ENCODE data around the gene NUSAP1. TPM values are rescaled to one million over a fixed set of nuclear protein-coding genes. Genes with fewer than 3 reads are reported as not detected.
"Not testable (repeated sequence)": the region's sequence is repeated elsewhere in the genome, so short reads cannot be mapped to it uniquely, and the experiment has no call there.

NUSAP1 gene, protein sequence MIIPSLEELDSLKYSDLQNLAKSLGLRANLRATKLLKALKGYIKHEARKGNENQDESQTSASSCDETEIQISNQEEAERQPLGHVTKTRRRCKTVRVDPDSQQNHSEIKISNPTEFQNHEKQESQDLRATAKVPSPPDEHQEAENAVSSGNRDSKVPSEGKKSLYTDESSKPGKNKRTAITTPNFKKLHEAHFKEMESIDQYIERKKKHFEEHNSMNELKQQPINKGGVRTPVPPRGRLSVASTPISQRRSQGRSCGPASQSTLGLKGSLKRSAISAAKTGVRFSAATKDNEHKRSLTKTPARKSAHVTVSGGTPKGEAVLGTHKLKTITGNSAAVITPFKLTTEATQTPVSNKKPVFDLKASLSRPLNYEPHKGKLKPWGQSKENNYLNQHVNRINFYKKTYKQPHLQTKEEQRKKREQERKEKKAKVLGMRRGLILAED
- 10 to 100 TPM in 2 of 4 donors, 1 to 10 TPM in 2; 4.6 to 37.2 (median 19.9) TPM for polyA plus RNA-seq
- long read RNA-seq, donor 1, result 0 reads
- long read RNA-seq, donor 2, result 0 reads
- long read RNA-seq, donor 3, partial matches to known transcripts, result 0 of 4 reads
- long read RNA-seq, donor 3, other reads (novel, unspliced or antisense), result 0 of 4 reads
- long read RNA-seq, donor 4, result 0 reads
- long read RNA-seq, donor 5, partial matches to known transcripts, result 0 of 2 reads
- long read RNA-seq, donor 5, other reads (novel, unspliced or antisense), result 0 of 2 reads
- long read RNA-seq, donor 6, partial matches to known transcripts, result 0 of 6 reads
- long read RNA-seq, donor 6, other reads (novel, unspliced or antisense), result 0 of 6 reads
- long read RNA-seq, donor 7, transcript NUSAP1-202 (11 exons, 2,274 nt), result major isoform, 15 of 53 reads
- long read RNA-seq, donor 7, transcript NUSAP1-208 (11 exons, 1,629 nt), result minor isoform, 11 of 53 reads
- long read RNA-seq, donor 7, partial matches to known transcripts, result 20 of 53 reads
- long read RNA-seq, donor 7, other reads (novel, unspliced or antisense), result 0 of 53 reads
- long read RNA-seq, donor 8, result 0 reads
- long read RNA-seq, donor 9, partial matches to known transcripts, result 0 of 1 reads
- long read RNA-seq, donor 9, other reads (novel, unspliced or antisense), result 0 of 1 reads
- long read RNA-seq, donor 10, transcript NUSAP1-202 (11 exons, 2,274 nt), result major isoform, 7 of 20 reads
- long read RNA-seq, donor 10, partial matches to known transcripts, result 6 of 20 reads
- long read RNA-seq, donor 10, other reads (novel, unspliced or antisense), result 0 of 20 reads

DNA sequence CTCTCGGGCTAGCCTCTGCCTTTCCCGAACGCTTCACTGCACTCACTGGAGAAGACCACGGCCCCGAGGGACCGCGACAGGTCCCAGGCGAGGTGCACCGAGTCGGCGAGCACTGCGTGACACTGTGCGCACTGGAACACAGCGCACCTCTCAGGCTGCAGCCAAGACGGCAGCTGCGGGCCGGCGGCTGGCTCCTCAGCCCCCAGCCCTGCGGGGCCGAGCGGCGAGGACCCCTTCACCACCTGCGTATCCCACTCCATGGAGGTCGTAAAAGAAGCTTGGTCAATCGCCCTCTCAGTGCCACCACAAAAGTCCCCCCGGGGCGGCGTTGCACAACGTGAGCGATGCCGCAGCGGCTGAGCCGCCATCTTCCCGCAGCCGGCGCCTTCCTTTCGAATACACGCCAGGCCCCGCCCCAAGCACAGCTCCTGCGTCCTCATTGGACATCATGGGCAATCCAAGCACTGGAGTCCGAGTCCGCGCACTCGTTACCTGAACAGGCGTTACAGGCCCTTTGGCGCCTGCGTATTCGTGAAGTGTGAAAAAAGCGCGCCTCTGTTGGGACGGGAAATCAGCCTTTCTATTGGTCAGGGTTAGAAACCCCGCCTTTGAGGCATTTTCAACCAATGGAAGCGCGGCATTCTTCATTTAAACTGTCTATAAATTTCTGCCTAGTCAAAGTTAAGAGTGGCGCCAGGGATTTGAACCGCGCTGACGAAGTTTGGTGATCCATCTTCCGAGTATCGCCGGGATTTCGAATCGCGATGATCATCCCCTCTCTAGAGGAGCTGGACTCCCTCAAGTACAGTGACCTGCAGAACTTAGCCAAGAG, at the start of gene NUSAP1, which contains the start of gene OIP5:
Gene NUSAP1, plus strand, starts transcription at position 688 of the 832 bp plus-strand sequence. Its CDS starts 77 bp downstream, at position 765.
Gene OIP5, minus strand, starts transcription at position 398 of the 832 bp plus-strand sequence. Its CDS starts 30 bp downstream, at position 368.
- Histone ChIP-seq H3K36me3 (ENCODE audit: control insufficient read depth in 3 of 3, insufficient read depth in 2 of 3, low read depth in 1 of 3, low read length in 3 of 3) (peaks cover 0 to 5% (median 0%) of the 10 kb centered on the region in 3 donors), H3K4me1 (ENCODE audit: control insufficient read depth in 3 of 3, insufficient read depth in 2 of 3, low read depth in 1 of 3, low read length in 2 of 3) (peaks cover 0 to 11% (median 0%) of the 10 kb centered on the region in 3 donors), H3K27ac (ENCODE audit: low read depth in 1 of 3, low read length in 2 of 3) (peak within 1 kb of the TSS; percentile 27 to 85 (median 81)), H3K27me3 (ENCODE audit: control insufficient read depth in 3 of 3, insufficient read depth in 3 of 3, low read length in 3 of 3) (no peaks in the 10 kb centered on the region), H3K4me3 (ENCODE audit: low read depth in 1 of 3, low read length in 3 of 3) (peak within 1 kb of the TSS; percentile 72 to 75 (median 73)), H3K9me3 (ENCODE audit: control insufficient read depth in 2 of 2, insufficient read depth in 1 of 2, low read depth in 1 of 2, low read length in 1 of 2) (peaks cover 0 to 3% of the 10 kb centered on the region in 2 donors)
- FAIRE-seq, result peak; percentile 84
- peak; percentile 98 to 100 for DNase-seq
- WGBS, 3 donors, result 0% methylated on average over 59 to 64 of the region's 64 CpGs

DNA sequence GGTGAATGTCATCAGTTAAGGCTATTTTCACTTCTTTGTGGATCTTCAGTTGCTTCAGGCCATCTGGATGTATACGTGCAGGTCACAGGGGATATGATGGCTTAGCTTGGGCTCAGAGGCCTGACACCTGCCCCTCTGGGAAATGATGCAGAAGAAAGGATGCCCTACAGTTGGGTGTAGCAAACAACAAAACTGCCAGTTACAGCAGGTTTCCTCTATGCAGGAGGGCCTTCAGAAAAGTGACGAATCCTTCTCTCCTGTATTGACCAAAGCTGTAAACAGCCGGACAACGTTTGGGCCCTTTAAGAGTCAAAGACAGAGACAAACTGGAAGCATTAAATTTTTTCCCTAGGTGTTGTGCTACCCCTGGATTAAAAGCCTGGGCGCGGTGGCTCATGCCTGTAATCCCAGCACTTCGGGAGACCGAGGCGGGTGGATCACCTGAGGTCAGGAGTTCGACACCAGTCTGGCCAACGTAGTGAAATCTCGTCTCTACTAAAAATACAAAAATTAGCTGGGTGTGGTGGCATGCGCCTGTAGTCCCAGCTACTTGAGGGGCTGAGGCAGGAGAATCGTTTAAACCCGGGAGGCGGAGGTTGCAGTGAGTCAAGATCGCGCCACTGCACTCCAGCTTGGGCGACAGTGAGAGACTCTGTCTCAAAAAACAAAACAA, 49.6 kb upstream of the NUSAP1 start:
- H3K27me3 ChIP-seq (ENCODE audit: control insufficient read depth in 3 of 3, insufficient read depth in 3 of 3, low read length in 3 of 3); H3K9me3 ChIP-seq (ENCODE audit: control insufficient read depth in 2 of 2, insufficient read depth in 1 of 2, low read depth in 1 of 2, low read length in 1 of 2); FAIRE-seq: not testable (repeated sequence)
- DNase-seq, result peak in 1 of 2 donors; percentile 20
- Histone ChIP-seq H3K36me3 (ENCODE audit: control insufficient read depth in 3 of 3, insufficient read depth in 2 of 3, low read depth in 1 of 3, low read length in 3 of 3) (peaks cover 3 to 24% (median 10%) of the 10 kb centered on the region in 3 donors), H3K4me3 (ENCODE audit: low read depth in 1 of 3, low read length in 3 of 3) (peak overlapping the region in 2 of 3 donors; percentile 16 to 82), H3K4me1 (ENCODE audit: control insufficient read depth in 3 of 3, insufficient read depth in 2 of 3, low read depth in 1 of 3, low read length in 2 of 3) (peaks cover 0 to 14% (median 5%) of the 10 kb centered on the region in 3 donors), H3K27ac (ENCODE audit: low read depth in 1 of 3, low read length in 2 of 3) (peak overlapping the region; percentile 63 to 97 (median 73))
- WGBS, 3 donors, result 33 to 46% (median 34%) methylated on average over 19 of the region's 19 CpGs

DNA sequence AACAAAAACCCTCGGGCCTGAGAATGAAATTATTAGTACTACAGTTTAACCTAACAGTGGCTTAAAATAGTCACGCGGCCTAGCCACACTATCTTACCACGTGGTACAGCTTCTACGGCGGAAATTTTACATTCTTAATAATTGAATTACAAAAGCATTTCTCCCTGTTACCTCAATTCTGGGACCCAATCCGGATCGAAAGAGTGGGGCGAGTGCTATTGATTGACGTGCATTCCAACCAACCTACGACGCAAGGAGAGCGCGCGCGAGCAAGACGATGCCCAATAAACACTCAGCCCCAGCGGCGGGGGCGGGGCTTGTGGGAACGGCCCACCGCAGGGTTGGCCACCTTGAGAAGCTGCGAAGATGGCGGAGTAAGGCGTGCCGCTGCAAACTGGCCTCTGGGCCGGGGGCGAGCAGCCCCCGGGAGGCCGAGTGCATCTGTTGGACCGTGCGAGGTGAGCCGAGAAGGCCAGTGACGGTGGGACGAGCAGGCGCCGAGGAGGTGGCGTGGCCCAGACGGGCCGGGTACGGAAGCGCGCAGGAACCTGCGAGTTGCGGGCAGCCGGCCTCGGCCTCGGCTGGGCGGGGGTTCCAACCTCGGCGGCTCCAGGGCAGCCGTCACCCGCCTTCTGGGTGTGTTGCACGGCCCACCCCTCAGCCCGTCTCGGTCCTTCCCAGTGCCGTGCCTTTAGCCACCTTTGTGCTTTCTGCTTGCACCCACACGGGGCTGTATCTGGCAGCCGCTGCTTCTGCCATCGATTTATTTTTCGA, 48.8 kb upstream of the NUSAP1 start:
- Histone ChIP-seq H3K9me3 (ENCODE audit: control insufficient read depth in 2 of 2, insufficient read depth in 1 of 2, low read depth in 1 of 2, low read length in 1 of 2) (no peaks in the 10 kb centered on the region), H3K4me3 (ENCODE audit: low read depth in 1 of 3, low read length in 3 of 3) (peak overlapping the region; percentile 82 to 99 (median 93)), H3K27me3 (ENCODE audit: control insufficient read depth in 3 of 3, insufficient read depth in 3 of 3, low read length in 3 of 3) (no peaks in the 10 kb centered on the region), H3K27ac (ENCODE audit: low read depth in 1 of 3, low read length in 2 of 3) (peak overlapping the region; percentile 88 to 97 (median 91)), H3K4me1 (ENCODE audit: control insufficient read depth in 3 of 3, insufficient read depth in 2 of 3, low read depth in 1 of 3, low read length in 2 of 3) (peaks cover 0 to 14% (median 5%) of the 10 kb centered on the region in 3 donors), H3K36me3 (ENCODE audit: control insufficient read depth in 3 of 3, insufficient read depth in 2 of 3, low read depth in 1 of 3, low read length in 3 of 3) (peaks cover 6 to 24% (median 13%) of the 10 kb centered on the region in 3 donors)
- peak; percentile 99 to 100 for DNase-seq
- peak; percentile 19 for FAIRE-seq
- 0 to 1% (median 1%) methylated on average over 47 to 61 of the region's 61 CpGs for WGBS, 3 donors

DNA sequence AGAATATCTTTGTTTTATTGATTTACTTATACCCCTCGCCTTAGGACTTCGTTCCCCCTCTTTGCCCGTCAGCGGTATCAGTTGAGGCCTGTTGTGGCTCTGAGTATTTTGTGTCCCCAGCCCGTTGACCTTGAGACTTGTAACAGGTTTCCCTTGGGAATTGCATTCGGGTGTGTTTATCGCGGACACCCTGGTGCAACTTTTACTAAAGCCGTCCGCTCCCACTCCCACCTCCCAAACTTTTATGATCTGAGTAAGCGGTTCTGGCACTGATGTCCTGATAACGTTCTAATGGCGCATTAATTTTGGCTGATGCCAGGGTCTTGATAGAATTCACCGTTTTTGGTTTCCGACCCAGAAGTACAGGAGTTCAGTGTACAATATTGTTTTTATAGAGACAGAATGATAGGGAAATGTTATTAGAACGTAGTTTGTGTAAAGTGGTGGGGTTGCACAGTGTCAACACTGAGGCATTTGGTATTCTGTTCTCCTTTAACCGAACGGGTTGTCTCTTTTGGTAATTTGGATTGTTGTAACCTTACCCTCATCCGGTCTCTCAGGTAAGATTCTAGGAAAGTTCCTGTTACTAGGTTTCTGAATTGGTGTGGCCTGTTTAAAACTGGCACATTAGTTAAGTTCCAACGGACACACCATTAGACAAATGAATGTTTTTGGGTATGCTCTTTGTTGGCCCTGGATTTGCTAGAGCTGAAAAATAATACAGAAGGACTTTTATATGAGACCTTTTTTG, 48.1 kb upstream of the NUSAP1 start:
- DNase-seq, result peak in 1 of 2 donors; percentile 60
- H3K4me3 ChIP-seq (ENCODE audit: low read depth in 1 of 3, low read length in 3 of 3), result peak overlapping the region; percentile 82 to 99 (median 93)
- H3K9me3 ChIP-seq (ENCODE audit: control insufficient read depth in 2 of 2, insufficient read depth in 1 of 2, low read depth in 1 of 2, low read length in 1 of 2), result no peaks in the 10 kb centered on the region
- H3K4me1 ChIP-seq (ENCODE audit: control insufficient read depth in 3 of 3, insufficient read depth in 2 of 3, low read depth in 1 of 3, low read length in 2 of 3), result peaks cover 0 to 11% (median 5%) of the 10 kb centered on the region in 3 donors
- H3K36me3 ChIP-seq (ENCODE audit: control insufficient read depth in 3 of 3, insufficient read depth in 2 of 3, low read depth in 1 of 3, low read length in 3 of 3), result peaks cover 5 to 26% (median 13%) of the 10 kb centered on the region in 3 donors
- H3K27ac ChIP-seq (ENCODE audit: low read depth in 1 of 3, low read length in 2 of 3), result peak overlapping the region; percentile 88 to 97 (median 91)
- WGBS, 3 donors, result 0 to 1% (median 1%) methylated on average over 20 of the region's 20 CpGs
- H3K27me3 ChIP-seq (ENCODE audit: control insufficient read depth in 3 of 3, insufficient read depth in 3 of 3, low read length in 3 of 3), result no peaks in the 10 kb centered on the region
- no peak for FAIRE-seq

DNA sequence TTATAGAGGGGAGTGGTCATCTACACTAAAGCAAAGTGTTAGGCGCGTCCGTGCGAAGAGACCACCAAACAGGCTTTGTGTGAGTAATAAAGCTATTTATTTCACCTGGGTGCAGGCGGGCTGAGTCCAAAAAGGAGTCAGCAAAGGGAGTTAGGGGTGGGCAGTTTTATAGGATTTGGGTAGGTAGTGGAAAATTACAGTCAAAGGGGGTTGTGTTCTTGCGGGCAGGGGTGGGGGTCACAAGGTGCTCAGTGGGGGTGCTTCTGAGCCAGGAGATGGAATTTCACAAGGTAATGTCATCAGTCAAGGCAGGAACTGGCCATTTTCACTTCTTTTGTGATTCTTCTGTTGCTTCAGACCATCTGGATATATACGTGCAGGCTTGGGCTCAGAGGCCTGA, 47.4 kb upstream of the NUSAP1 start:
- Histone ChIP-seq H3K9me3 (ENCODE audit: control insufficient read depth in 2 of 2, insufficient read depth in 1 of 2, low read depth in 1 of 2, low read length in 1 of 2) (no peaks in the 10 kb centered on the region), H3K4me1 (ENCODE audit: control insufficient read depth in 3 of 3, insufficient read depth in 2 of 3, low read depth in 1 of 3, low read length in 2 of 3) (peaks cover 0 to 11% (median 5%) of the 10 kb centered on the region in 3 donors), H3K27me3 (ENCODE audit: control insufficient read depth in 3 of 3, insufficient read depth in 3 of 3, low read length in 3 of 3) (no peaks in the 10 kb centered on the region), H3K27ac (ENCODE audit: low read depth in 1 of 3, low read length in 2 of 3) (peak overlapping the region in 1 of 3 donors; percentile 23), H3K36me3 (ENCODE audit: control insufficient read depth in 3 of 3, insufficient read depth in 2 of 3, low read depth in 1 of 3, low read length in 3 of 3) (peaks cover 5 to 27% (median 8%) of the 10 kb centered on the region in 3 donors), H3K4me3 (ENCODE audit: low read depth in 1 of 3, low read length in 3 of 3) (peak overlapping the region in 2 of 3 donors; percentile 82 to 93)
- DNase-seq (no peak), FAIRE-seq (no peak)
- WGBS, 3 donors, result 35 to 46% (median 44%) methylated on average over 7 of the region's 7 CpGs

DNA sequence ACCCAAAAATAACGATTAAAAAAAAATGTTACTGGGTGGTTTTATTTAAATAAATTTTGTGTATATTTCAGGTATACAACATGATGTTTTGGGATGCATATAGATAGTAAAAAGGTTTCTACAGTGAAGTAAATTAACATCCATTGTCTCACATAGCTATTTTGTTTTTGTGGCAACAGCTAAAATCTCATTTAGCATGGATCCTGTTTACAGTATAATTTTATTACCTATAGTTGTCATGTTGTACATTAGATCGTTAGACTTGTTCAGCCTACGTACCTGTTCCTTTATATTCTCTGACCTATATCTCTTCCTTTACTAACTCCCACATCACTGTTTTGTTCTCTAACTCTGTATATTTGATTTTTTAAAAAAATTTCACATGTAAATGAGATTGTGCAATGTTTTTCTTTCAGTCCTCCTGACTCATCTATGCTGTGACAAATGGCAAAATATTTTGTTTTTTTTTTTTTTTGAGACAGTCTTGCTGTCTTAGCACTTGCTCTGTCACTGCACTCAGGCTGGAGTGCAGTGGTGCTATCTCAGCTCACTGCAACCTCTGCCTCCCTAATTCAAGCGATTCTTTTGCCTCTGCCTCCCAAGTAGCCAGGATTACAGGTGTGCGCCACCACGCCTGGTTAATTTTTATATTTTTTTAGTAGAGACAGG, 45.9 kb upstream of the NUSAP1 start:
- DNase-seq (no peak), FAIRE-seq (no peak)
- 91 to 98% (median 95%) methylated on average over 6 of the region's 6 CpGs for WGBS, 3 donors
- no peaks in the 10 kb centered on the region for H3K27me3 ChIP-seq (ENCODE audit: control insufficient read depth in 3 of 3, insufficient read depth in 3 of 3, low read length in 3 of 3)
- no peak overlapping the region for H3K4me3 ChIP-seq (ENCODE audit: low read depth in 1 of 3, low read length in 3 of 3)
- H3K9me3 ChIP-seq (ENCODE audit: control insufficient read depth in 2 of 2, insufficient read depth in 1 of 2, low read depth in 1 of 2, low read length in 1 of 2), result no peaks in the 10 kb centered on the region
- H3K36me3 ChIP-seq (ENCODE audit: control insufficient read depth in 3 of 3, insufficient read depth in 2 of 3, low read depth in 1 of 3, low read length in 3 of 3), result peaks cover 5 to 36% (median 10%) of the 10 kb centered on the region in 3 donors
- H3K4me1 ChIP-seq (ENCODE audit: control insufficient read depth in 3 of 3, insufficient read depth in 2 of 3, low read depth in 1 of 3, low read length in 2 of 3), result peaks cover 0 to 11% (median 5%) of the 10 kb centered on the region in 3 donors
- H3K27ac ChIP-seq (ENCODE audit: low read depth in 1 of 3, low read length in 2 of 3), result no peak overlapping the region

All from small intestine (tissue), 16 donors.